HepG2 (cell line): Measurements from ENCODE around the gene PFKM. TPM values are rescaled to one million over a fixed set of nuclear protein-coding genes. Genes with fewer than 3 reads are reported as not detected.

Experiments used
- ATF1 ChIP-seq: IDR thresholded peaks from 2 replicates; pipeline ENCODE4 v1.6.1; 2016; ENCODE audit warnings: mild to moderate bottlenecking, control low read depth
- ATF4 ChIP-seq, 2 experiments: fragments of 450-650 bp in 1 of 2; sonication (generic) in 1 of 2; formaldehyde crosslinking; IDR thresholded peaks; 2 replicates each; pipeline versions ENCODE4 v1.5.0 to v1.8.0; 2020 to 2022; ENCODE audit warnings: mild to moderate bottlenecking in 1 of 2, missing genetic modification reagents in 1 of 2
- BCL6 ChIP-seq: IDR thresholded peaks from 2 replicates; pipeline ENCODE4 v1.6.1; 2016; ENCODE audit warnings: missing genetic modification reagents, missing compliant biosample characterization
- CEBPG ChIP-seq: IDR thresholded peaks from 2 replicates; pipeline ENCODE4 v1.6.1; 2016
- CHD2 ChIP-seq: IDR thresholded peaks from 2 replicates; pipeline ENCODE4 v1.6.1; 2011; ENCODE audit warnings: low read depth, low read length, improper control_type of control experiment
- ETV5 ChIP-seq: IDR thresholded peaks from 2 replicates; pipeline ENCODE4 v1.6.1; 2018; ENCODE audit warnings: missing biosample characterization, missing genetic modification reagents, inconsistent platforms, borderline replicate concordance
- FOXK2 ChIP-seq: fragments of 450-650 bp; IDR thresholded peaks from 2 replicates; pipeline ENCODE4 v1.6.1; 2016
- GLI4 ChIP-seq: sonication (generic); formaldehyde crosslinking; IDR thresholded peaks from 2 replicates; pipeline ENCODE4 v1.5.1; 2020; ENCODE audit warnings: missing genetic modification reagents, mild to moderate bottlenecking, moderate library complexity, borderline replicate concordance
- HIVEP1 ChIP-seq: sonication (generic); formaldehyde crosslinking; IDR thresholded peaks from 2 replicates; pipeline ENCODE4 v1.4.0; 2020; ENCODE audit warnings: mild to moderate bottlenecking, missing genetic modification reagents
- HMG20A ChIP-seq: IDR thresholded peaks from 2 replicates; pipeline ENCODE4 v1.6.1; 2016; ENCODE audit warnings: borderline replicate concordance
- HNF4A ChIP-seq: sonication (generic); formaldehyde crosslinking; IDR thresholded peaks from 2 replicates; pipeline ENCODE4 v1.4.0; 2020; ENCODE audit warnings: missing genetic modification reagents
- KDM6A ChIP-seq: IDR thresholded peaks from 2 replicates; pipeline ENCODE4 v1.6.1; 2016; ENCODE audit warnings: low read depth
- LCORL ChIP-seq, 2 experiments: fragments of 450-650 bp in 1 of 2; sonication (generic) in 1 of 2; formaldehyde crosslinking in 1 of 2; IDR thresholded peaks; 2 replicates each; pipeline versions ENCODE4 v1.5.0 to v1.6.1; 2017 to 2020; ENCODE audit warnings: antibody characterized with exemption in 1 of 2, missing genetic modification reagents in 1 of 2
- MAFG ChIP-seq: sonication (generic); formaldehyde crosslinking; IDR thresholded peaks from 2 replicates; pipeline ENCODE4 v1.5.1; 2020; ENCODE audit warnings: mild to moderate bottlenecking, missing genetic modification reagents
- MAFK ChIP-seq, 2 experiments: IDR thresholded peaks in 1 of 2; conservative IDR thresholded peaks in 1 of 2; 2 replicates each; pipeline ENCODE4 v1.6.1; 2011; ENCODE audit warnings: improper control_type of control experiment in 2 of 2, low read length in 2 of 2
- MED8 ChIP-seq: sonication (generic); formaldehyde crosslinking; IDR thresholded peaks from 2 replicates; pipeline ENCODE4 v1.8.1; 2023; ENCODE audit warnings: mild to moderate bottlenecking, missing genetic modification reagents; ENCODE audit not compliant: insufficient replicate concordance
- MIXL1 ChIP-seq: IDR thresholded peaks from 2 replicates; pipeline ENCODE4 v1.6.1; 2016
- NFKBIZ ChIP-seq: IDR thresholded peaks from 2 replicates; pipeline ENCODE4 v1.6.1; 2018; ENCODE audit warnings: missing genetic modification reagents, missing compliant biosample characterization
- POGK ChIP-seq: sonication (generic); formaldehyde crosslinking; conservative IDR thresholded peaks from 2 replicates; pipeline ENCODE4 v1.8.0; 2022; ENCODE audit warnings: mild to moderate bottlenecking, moderate library complexity, missing genetic modification reagents
- RAD51 ChIP-seq: fragments of 450-650 bp; IDR thresholded peaks from 2 replicates; pipeline ENCODE4 v1.6.1; 2016; ENCODE audit warnings: borderline replicate concordance
- RFX1 ChIP-seq: fragments of 450-650 bp; IDR thresholded peaks from 2 replicates; pipeline ENCODE4 v1.6.1; 2017
- SP1 ChIP-seq, 2 experiments: fragments of 450-650 bp in 1 of 2; sonication (generic) in 1 of 2; formaldehyde crosslinking in 1 of 2; IDR thresholded peaks; 2 replicates each; pipeline versions ENCODE4 v1.4.0 to v1.6.1; 2016 to 2020; ENCODE audit warnings: missing genetic modification reagents in 1 of 2
- ZBTB38 ChIP-seq: sonication (generic); formaldehyde crosslinking; IDR thresholded peaks from 2 replicates; pipeline ENCODE4 v1.5.1; 2020; ENCODE audit warnings: mild to moderate bottlenecking, missing genetic modification reagents
- ZNF616 ChIP-seq: sonication (generic); formaldehyde crosslinking; IDR thresholded peaks from 2 replicates; pipeline ENCODE4 v1.5.0; 2020; ENCODE audit warnings: low read depth, mild to moderate bottlenecking, missing genetic modification reagents
- ZSCAN30 ChIP-seq: sonication (generic); formaldehyde crosslinking; IDR thresholded peaks from 2 replicates; pipeline ENCODE4 v1.5.0; 2020; ENCODE audit warnings: mild to moderate bottlenecking, missing genetic modification reagents
- polyA plus RNA-seq, 8 experiments: library from polyadenylated mRNA; depleted of rRNA in 3 of 8; stranded (reverse) in 7 of 8; unstranded in 1 of 8; fragments of >200 nt; fragmentation: Illumina TruSeq in 4 of 8; extraction: Trizol in 4 of 8; gene quantifications; 2 replicates each; pipeline versions ENCODE4 v1.2.1 to v1.2.3, GENCODE V29; 2011 to 2016; ENCODE audit warnings: low read depth in 4 of 8, missing spikeins in 1 of 8, mixed read lengths in 1 of 8; ENCODE audit not compliant: insufficient read depth in 1 of 8
- total RNA-seq, 5 experiments: library from RNA; depleted of rRNA; stranded (reverse); fragments of >200 nt; fragmentation: Illumina TruSeq; extraction: Trizol; gene quantifications; 2 replicates each; pipeline ENCODE4 v1.2.3, GENCODE V29; 2016; ENCODE audit warnings: low read depth in 1 of 5
- TF ChIP-seq, protein P1 (sequence below): sonication (generic); formaldehyde crosslinking; conservative IDR thresholded peaks from 2 replicates; pipeline ENCODE4 v1.4.0; 2020; ENCODE audit warnings: mild to moderate bottlenecking, missing genetic modification reagents, moderate library complexity
- TF ChIP-seq, protein P2 (sequence below): sonication (generic); formaldehyde crosslinking; IDR thresholded peaks from 2 replicates; pipeline ENCODE4 v1.4.0; 2020; ENCODE audit warnings: low read depth, mild to moderate bottlenecking, missing genetic modification reagents

The PFKM gene
- total and polyA plus RNA-seq, 2 of the 13 experiments (the other 11 are each of a cell fraction or from before 2014, with no cell fraction given): 1.9 to 2.4 TPM

GRCh38 chr12:48123169-48123568 lies 4.0 kb downstream of the PFKM start (continued):
- no peak for TF ChIP-seq POGK (CRISPR knock-in tag)
- no peak for TF ChIP-seq CHD2
- TF ChIP-seq HMG20A (CRISPR knock-in tag): peak; percentile 29; the same call in 1 of the 2 replicates
- no peak for TF ChIP-seq KDM6A (CRISPR knock-in tag)
- TF ChIP-seq, protein P1, sequence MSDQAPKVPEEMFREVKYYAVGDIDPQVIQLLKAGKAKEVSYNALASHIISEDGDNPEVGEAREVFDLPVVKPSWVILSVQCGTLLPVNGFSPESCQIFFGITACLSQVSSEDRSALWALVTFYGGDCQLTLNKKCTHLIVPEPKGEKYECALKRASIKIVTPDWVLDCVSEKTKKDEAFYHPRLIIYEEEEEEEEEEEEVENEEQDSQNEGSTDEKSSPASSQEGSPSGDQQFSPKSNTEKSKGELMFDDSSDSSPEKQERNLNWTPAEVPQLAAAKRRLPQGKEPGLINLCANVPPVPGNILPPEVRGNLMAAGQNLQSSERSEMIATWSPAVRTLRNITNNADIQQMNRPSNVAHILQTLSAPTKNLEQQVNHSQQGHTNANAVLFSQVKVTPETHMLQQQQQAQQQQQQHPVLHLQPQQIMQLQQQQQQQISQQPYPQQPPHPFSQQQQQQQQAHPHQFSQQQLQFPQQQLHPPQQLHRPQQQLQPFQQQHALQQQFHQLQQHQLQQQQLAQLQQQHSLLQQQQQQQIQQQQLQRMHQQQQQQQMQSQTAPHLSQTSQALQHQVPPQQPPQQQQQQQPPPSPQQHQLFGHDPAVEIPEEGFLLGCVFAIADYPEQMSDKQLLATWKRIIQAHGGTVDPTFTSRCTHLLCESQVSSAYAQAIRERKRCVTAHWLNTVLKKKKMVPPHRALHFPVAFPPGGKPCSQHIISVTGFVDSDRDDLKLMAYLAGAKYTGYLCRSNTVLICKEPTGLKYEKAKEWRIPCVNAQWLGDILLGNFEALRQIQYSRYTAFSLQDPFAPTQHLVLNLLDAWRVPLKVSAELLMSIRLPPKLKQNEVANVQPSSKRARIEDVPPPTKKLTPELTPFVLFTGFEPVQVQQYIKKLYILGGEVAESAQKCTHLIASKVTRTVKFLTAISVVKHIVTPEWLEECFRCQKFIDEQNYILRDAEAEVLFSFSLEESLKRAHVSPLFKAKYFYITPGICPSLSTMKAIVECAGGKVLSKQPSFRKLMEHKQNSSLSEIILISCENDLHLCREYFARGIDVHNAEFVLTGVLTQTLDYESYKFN (CRISPR knock-in tag): peak; percentile 90
- TF ChIP-seq ZNF616 (CRISPR knock-in tag): no peak
- no peak for TF ChIP-seq MAFG (CRISPR knock-in tag)
- no peak for TF ChIP-seq RFX1
- TF ChIP-seq NFKBIZ (CRISPR knock-in tag): no peak
- TF ChIP-seq SP1 (IDR thresholded peaks at IDR 0.05): no peak
- no peak for TF ChIP-seq SP1 (CRISPR knock-in tag; IDR thresholded peaks at IDR 0.05)
- TF ChIP-seq, protein P2, sequence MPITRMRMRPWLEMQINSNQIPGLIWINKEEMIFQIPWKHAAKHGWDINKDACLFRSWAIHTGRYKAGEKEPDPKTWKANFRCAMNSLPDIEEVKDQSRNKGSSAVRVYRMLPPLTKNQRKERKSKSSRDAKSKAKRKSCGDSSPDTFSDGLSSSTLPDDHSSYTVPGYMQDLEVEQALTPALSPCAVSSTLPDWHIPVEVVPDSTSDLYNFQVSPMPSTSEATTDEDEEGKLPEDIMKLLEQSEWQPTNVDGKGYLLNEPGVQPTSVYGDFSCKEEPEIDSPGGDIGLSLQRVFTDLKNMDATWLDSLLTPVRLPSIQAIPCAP: no peak
- no peak for TF ChIP-seq LCORL (IDR thresholded peaks at IDR 0.05)
- TF ChIP-seq LCORL (CRISPR knock-in tag; IDR thresholded peaks at IDR 0.05): peak; percentile 68; the same call in 1 of the 2 replicates
- no peak for TF ChIP-seq HIVEP1 (CRISPR knock-in tag)
- TF ChIP-seq RAD51: no peak
- TF ChIP-seq ATF4 (CRISPR knock-in tag; IDR thresholded peaks at IDR 0.05): peak in 1 of 2 experiments; percentile 44; a peak in 1 of 4 replicates
- no peak for TF ChIP-seq HNF4A
- no peak for TF ChIP-seq FOXK2
- TF ChIP-seq ATF1 (CRISPR knock-in tag): no peak
- TF ChIP-seq CEBPG: peak; percentile 27
- TF ChIP-seq MIXL1: peak; percentile 76
- TF ChIP-seq ZBTB38 (CRISPR knock-in tag): no peak
- no peak for TF ChIP-seq MAFK (conservative IDR thresholded peaks at IDR 0.05 in 1 of 2, IDR thresholded peaks at IDR 0.05 in 1 of 2; ENCODE audit: low read length in 2 of 2)
- TF ChIP-seq BCL6 (CRISPR knock-in tag): peak; percentile 35; the same call in 1 of the 2 replicates
- no peak for TF ChIP-seq ZSCAN30 (CRISPR knock-in tag)
- TF ChIP-seq GLI4 (CRISPR knock-in tag): no peak
- no peak for TF ChIP-seq MED8 (CRISPR knock-in tag)
- peak; percentile 94 for TF ChIP-seq ETV5 (CRISPR knock-in tag)
